Measurements from ENCODE around the gene ITGB4.
"Not testable (repeated sequence)": the region's sequence is repeated elsewhere in the genome, so short reads cannot be mapped to it uniquely, and the experiment has no call there.

The ITGB4 gene

GRCh38 chr17:75776386-75777295, 55.4 kb downstream of the ITGB4 start:
- Mint-ChIP-seq H3K9me3 (ENCODE audit: low read depth) (peaks cover 3% of the 10 kb centered on the region), H3K4me1 (ENCODE audit: low read depth) (peaks cover 34% of the 10 kb centered on the region), H3K36me3 (peaks cover 22% of the 10 kb centered on the region), H3K27ac (peak overlapping the region; percentile 91), H3K27me3 (no peaks in the 10 kb centered on the region), H3K4me3 (peak overlapping the region; percentile 96)

DNA sequence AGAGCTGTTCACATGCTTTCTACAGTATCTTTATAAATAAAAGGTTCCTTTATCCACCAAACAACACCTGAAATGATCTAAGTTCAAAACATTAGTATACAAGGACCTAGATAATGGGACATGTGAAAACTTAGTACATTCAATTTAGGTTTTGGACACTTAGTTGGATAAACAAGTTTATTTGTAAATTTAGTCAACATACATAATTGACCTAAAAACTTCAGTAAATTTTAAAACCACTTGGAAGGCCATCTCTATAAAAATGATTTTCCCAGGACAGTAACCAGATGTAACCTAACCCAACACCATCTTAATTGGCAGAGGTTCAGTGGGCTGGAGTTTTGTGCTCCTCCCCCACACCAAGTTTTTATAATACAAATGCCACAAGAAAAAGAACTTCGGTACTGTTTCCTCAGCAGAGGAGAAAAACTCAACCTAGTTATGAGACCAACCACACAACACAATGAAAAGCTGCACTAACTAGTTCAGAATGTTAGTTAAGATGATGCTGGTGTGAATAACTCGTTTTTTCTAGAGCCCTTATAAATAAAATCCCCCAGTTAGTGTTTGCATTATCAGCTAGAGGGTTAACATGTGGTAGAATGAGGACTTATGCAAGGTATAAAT, 56.1 kb downstream of the ITGB4 start:
- H3K27me3 Mint-ChIP-seq: no peaks in the 10 kb centered on the region
- H3K27ac Mint-ChIP-seq: peak overlapping the region; percentile 91
- H3K4me1 Mint-ChIP-seq (ENCODE audit: low read depth): peaks cover 34% of the 10 kb centered on the region
- H3K9me3 Mint-ChIP-seq (ENCODE audit: low read depth): peaks cover 3% of the 10 kb centered on the region
- H3K36me3 Mint-ChIP-seq: peaks cover 22% of the 10 kb centered on the region
- peak overlapping the region; percentile 96 for H3K4me3 Mint-ChIP-seq

DNA sequence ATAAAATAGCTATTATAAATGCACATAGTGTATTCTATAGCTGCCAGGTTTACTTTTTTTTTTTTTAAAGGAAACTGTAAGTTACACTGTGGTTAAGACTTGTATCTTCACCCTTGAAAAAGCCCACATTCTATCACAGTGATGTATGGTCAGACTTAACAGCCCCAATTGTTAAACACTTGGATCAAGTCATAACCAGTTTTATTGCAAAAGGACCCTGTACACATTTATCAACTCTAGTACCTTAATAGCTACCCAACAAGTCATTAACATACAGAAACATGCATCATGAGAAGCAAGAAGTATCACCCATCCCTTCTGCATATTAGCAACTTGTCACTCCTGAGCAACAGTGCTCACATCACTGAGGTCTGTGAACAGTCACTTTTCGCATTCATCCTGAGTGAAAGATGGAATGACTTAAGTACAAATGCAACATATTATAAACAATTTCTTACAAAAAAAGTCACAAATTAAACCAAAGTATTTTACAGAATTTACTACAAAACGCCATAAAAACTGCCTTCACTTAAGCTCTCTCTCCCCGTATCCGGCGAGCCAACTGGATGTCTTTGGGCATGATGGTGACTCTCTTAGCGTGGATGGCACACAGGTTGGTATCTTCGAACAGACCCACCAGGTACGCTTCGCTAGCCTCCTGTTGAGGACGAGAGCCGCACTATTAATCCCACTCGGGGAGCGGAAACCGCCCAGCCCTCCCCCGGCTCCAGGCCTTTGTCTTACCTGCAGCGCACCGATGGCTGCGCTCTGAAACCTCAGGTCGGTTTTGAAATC, 57.0 kb downstream of the ITGB4 start:
- H3K9me3 Mint-ChIP-seq (ENCODE audit: low read depth); H3K27me3 Mint-ChIP-seq: not testable (repeated sequence)
- Mint-ChIP-seq H3K36me3 (peaks cover 22% of the 10 kb centered on the region), H3K4me3 (peak overlapping the region; percentile 96), H3K4me1 (ENCODE audit: low read depth) (peaks cover 38% of the 10 kb centered on the region), H3K27ac (peak overlapping the region; percentile 91)

DNA sequence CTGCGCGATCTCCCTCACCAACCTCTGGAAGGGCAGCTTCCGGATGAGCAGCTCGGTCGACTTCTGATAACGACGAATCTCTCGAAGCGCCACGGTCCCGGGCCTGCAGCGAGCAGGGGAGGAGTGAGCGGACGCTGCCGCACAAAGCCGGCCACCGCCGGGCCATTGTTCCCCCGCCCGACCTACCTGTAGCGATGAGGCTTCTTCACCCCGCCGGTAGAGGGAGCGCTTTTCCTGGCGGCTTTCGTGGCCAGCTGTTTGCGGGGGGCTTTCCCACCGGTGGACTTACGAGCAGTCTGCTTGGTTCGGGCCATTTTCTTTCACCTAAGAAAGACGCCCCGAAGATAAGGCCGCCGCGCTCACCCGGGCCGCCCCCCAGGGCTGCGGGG, 57.6 kb downstream of the ITGB4 start:
- Mint-ChIP-seq H3K36me3 (peaks cover 22% of the 10 kb centered on the region), H3K9me3 (ENCODE audit: low read depth) (peaks cover 3% of the 10 kb centered on the region), H3K27ac (peak overlapping the region; percentile 91), H3K4me1 (ENCODE audit: low read depth) (peaks cover 44% of the 10 kb centered on the region), H3K4me3 (peak overlapping the region; percentile 96), H3K27me3 (no peaks in the 10 kb centered on the region)

DNA sequence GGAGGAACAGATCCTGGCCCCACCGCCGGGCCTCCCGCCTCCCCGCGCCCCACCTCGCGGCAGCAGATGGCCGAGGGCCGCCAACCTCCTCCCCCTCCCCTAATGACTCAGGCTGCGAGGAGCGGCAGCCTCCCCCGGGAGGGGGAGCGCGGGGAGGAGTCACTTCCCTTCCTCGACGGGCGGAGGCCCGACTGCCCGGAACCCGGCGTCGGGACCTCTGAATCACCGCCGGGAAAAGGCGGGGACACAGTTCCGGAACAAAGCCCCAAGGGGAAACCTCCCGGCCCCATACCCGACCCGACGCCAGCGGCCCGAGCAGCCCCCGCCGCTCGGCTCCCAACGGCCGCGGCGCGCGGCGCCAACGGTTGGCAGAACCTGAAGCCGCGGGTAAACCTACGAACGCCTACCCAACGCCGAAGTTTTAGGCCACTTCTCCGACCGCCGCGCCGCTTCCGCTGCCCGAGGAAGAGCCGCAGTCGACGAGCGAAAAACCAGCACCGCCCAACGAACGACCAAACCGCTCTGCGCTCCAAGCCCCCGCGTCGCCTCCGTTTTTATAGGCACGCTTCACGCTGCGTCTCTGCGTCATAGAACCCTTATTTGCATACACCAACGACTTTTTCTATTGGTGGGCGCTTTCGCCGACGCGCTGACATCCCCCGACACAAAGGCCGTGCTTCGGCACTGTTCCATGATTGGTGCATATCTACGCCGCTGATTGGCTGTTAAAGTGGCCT, 58.2 kb downstream of the ITGB4 start:
- H3K4me1 Mint-ChIP-seq (ENCODE audit: low read depth): peaks cover 49% of the 10 kb centered on the region
- H3K4me3 Mint-ChIP-seq: peak overlapping the region; percentile 96
- peaks cover 3% of the 10 kb centered on the region for H3K9me3 Mint-ChIP-seq (ENCODE audit: low read depth)
- peak overlapping the region; percentile 99 for H3K27ac Mint-ChIP-seq
- peaks cover 22% of the 10 kb centered on the region for H3K36me3 Mint-ChIP-seq
- no peaks in the 10 kb centered on the region for H3K27me3 Mint-ChIP-seq

DNA sequence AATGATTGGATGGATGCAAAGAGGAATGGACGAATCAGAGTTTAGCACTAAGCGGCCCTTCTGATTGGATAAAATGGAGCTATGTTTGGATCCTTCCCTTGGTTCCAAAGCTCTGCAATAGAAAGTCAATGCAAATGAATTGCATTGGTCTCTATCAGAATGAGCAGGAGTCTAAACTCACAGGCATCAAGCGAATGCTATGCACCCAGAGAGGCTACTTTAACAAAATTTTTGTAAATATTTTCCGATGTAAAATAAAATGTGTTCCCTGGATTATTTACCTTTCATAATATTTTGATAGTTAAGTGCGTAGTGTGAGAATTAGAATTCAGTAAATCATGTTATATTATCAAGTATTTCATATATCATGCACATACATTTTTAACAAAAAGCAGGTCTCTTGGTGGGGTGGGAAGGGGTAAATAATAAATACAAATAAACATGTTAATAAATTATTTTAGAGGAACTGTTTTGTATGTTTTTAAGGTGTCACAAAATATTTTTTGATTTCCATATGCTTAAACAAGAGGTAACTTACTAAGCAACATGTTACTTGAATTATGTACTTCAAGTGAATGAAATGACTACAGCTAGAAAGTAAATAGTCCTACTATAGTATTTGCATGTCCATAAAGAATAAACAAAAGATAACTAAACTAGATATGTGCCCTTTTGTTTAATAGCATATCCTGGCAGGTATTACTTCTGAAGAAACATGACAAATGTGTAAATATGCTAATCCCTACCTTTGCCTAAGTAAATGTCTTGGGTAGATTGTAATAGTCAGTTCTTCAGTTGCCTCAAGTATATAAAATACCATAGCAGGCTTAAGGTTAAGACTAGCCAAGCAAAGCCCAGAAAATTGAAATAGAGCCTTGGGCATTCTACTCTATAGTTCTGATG, 59.0 kb downstream of the ITGB4 start:
- H3K27ac Mint-ChIP-seq: peak overlapping the region; percentile 99
- H3K4me1 Mint-ChIP-seq (ENCODE audit: low read depth): peaks cover 52% of the 10 kb centered on the region
- no peaks in the 10 kb centered on the region for H3K27me3 Mint-ChIP-seq
- peak overlapping the region; percentile 96 for H3K4me3 Mint-ChIP-seq
- H3K36me3 Mint-ChIP-seq: peaks cover 22% of the 10 kb centered on the region
- H3K9me3 Mint-ChIP-seq (ENCODE audit: low read depth): peaks cover 3% of the 10 kb centered on the region

DNA sequence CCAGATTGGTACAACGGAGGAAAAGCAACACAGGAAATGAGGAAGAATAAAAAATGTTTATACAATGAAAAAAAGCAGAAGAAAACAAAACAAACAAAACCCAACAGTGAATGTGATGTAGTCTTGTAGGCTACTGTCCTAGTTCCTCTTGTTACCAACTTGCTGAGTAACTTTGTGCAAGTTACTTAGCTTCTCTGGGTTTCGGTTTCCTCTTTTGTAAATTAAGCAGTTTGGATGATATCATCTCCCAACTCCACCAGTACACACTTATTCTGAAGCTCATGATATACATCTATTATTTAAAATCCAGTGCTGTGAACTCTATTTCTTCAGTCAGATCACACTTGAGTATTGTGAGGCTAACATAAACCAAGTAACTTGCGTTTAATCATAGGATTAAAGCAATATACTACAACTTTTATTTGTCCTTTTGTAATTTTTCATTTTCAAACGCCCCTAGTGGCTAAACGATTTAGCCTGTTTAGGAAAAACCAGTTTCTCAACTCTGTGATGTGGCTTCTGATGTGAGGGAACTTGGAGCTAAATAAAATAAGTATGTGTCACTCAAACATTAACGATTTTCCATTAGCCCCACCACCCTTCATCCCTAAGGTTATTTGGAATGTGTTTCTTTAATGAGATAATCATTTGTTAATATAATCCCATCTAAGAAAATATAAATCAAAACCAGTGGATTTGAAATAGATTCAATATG, 62.0 kb downstream of the ITGB4 start:
- H3K4me1 Mint-ChIP-seq (ENCODE audit: low read depth): peaks cover 45% of the 10 kb centered on the region
- H3K9me3 Mint-ChIP-seq (ENCODE audit: low read depth): peaks cover 3% of the 10 kb centered on the region
- H3K27ac Mint-ChIP-seq: peak overlapping the region; percentile 98
- H3K4me3 Mint-ChIP-seq: peak overlapping the region; percentile 84
- no peaks in the 10 kb centered on the region for H3K27me3 Mint-ChIP-seq
- peaks cover 12% of the 10 kb centered on the region for H3K36me3 Mint-ChIP-seq

DNA sequence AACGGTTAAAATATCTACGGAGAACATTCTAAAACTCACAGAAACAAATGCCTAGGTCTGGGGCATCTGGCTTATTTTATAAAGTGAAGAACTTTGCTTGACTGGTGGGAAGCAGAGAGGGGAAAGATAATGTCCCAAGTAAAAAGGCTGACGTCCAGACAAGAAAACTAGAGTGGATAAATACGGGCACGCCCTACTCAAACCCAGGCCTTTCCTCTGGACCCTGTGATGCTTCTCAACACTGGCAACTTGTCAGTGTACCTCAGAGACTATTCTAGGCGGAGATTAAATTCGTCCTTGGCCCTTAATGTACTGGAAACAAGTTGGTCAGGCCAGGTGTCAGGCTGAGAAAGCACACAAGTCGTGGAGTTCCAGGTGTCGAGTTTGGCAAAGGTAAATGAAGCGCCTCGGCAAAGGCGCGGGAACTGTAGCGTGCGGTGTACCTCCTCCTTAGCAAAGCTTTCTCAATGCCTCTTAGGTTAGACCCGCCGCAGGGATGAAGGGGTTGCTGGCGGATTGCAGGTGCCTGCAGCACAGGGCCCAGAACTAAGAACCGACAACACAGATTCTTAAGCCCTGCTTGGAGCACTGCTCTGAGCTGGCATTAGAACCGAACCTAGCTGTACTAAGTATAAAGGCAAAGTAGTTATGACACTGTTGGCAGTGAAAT, 62.7 kb downstream of the ITGB4 start:
- Mint-ChIP-seq H3K36me3 (peaks cover 6% of the 10 kb centered on the region), H3K4me3 (peak overlapping the region; percentile 84), H3K27ac (peak overlapping the region; percentile 98), H3K4me1 (ENCODE audit: low read depth) (peaks cover 45% of the 10 kb centered on the region), H3K9me3 (ENCODE audit: low read depth) (peaks cover 3% of the 10 kb centered on the region), H3K27me3 (no peaks in the 10 kb centered on the region)

DNA sequence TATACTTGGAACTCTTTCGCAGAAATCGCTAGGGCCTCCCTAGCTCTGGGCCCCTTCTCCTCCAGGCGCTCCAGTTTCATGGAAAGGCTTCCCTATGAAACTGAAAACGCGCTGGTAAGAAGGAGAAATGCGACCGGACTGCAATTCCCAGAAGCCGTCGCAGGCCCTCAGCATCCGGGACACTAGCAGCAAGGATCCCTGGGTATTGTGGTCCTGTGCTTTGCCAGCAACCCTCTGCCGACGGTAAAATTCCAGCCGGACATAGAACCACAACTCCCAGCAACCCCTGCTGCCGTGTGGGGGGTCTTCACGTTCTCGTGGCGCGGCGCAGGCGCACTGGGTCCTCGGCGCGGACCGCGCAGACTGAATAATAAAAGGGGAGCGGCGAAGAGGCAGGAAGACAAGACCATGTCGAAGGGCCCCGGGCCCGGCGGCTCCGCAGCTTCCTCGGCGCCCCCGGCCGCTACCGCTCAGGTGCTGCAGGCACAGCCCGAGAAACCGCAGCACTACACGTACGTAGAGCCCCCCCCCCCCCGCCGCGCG, 63.3 kb downstream of the ITGB4 start, which contains the start of gene UNK:
Gene UNK (plus strand): TSS at position 334 of the 543 bp plus-strand sequence. CDS start 75 bp downstream, at position 409.
- Mint-ChIP-seq H3K9me3 (ENCODE audit: low read depth) (peaks cover 3% of the 10 kb centered on the region), H3K4me3 (peak within 1 kb of the TSS; percentile 84), H3K36me3 (peaks cover 6% of the 10 kb centered on the region), H3K27ac (peak within 1 kb of the TSS; percentile 98), H3K4me1 (ENCODE audit: low read depth) (peaks cover 48% of the 10 kb centered on the region), H3K27me3 (no peaks in the 10 kb centered on the region)

DNA sequence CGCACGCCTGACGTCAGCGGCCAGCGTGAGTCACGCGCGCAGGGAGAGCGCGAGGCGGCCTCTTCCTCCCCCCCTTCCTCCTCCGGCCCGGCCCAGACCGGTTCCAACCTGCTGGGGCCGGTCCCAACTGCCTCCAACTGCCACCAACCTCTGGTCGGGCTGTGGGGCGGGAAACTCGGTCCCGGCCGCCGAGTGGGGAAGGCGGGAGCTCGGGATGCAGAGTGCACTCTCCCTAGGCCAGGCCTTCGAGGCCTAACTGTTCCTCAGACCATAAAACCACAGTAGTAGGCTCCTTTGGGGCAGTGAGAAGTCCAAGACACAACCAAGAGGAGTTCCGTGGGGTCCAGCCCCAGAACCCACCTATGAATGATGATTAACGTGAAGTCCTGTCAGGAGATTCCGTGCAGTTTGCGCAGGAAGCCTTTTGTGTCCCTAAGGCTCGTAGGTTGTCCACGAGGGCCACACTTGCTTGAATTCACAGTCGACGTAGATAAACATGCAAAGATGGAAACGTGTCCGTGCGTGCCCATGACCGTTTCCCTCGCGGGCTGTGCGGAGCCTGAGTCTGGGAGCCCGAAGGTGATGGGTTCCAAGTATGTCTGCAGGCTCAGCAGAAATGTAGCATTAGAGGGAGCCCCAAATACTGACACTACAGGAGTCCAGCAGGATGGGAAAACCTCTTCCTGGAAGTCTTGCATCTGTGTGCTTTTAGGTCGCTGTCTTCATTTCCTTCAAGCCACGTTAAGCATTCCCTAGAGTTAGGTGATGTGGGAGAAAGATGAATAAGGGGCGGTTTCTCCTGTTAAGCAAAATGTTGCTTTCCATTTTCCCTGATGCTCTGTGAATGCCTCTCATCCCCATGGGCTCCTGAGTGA, 64.0 kb downstream of the ITGB4 start:
- Mint-ChIP-seq H3K27ac (peak overlapping the region; percentile 98), H3K9me3 (ENCODE audit: low read depth) (no peaks in the 10 kb centered on the region), H3K4me1 (ENCODE audit: low read depth) (peaks cover 46% of the 10 kb centered on the region), H3K36me3 (peaks cover 6% of the 10 kb centered on the region), H3K4me3 (peak overlapping the region; percentile 84), H3K27me3 (no peaks in the 10 kb centered on the region)

GRCh38 chr17:75791254-75791653, 70.0 kb downstream of the ITGB4 start:
- H3K36me3 Mint-ChIP-seq: peaks cover 2% of the 10 kb centered on the region
- no peak overlapping the region for H3K4me3 Mint-ChIP-seq
- H3K27ac Mint-ChIP-seq: no peak overlapping the region

DNA sequence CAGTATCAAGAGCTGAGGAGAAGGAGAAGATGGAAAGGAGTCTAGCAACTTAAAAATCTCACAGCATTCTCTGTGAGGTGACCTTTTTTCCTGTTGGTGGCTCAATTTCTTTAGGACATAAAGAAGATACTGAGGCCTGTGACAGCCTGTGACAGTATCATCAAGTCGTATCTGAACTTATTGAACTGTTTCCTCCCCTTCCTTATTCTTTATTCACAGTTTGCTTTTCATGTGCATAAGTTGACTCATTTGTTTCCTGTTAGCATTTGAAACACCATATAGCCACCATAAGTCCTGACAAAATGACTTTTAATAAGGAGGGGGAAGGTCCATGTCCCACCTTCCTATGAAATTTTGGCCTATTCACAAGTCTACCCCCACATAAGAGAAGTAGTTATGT, 72.2 kb downstream of the ITGB4 start:
- no peaks in the 10 kb centered on the region for H3K9me3 Mint-ChIP-seq (ENCODE audit: low read depth)
- H3K36me3 Mint-ChIP-seq: peaks cover 3% of the 10 kb centered on the region
- peak overlapping the region; percentile 64 for H3K27ac Mint-ChIP-seq
- no peaks in the 10 kb centered on the region for H3K27me3 Mint-ChIP-seq
- H3K4me1 Mint-ChIP-seq (ENCODE audit: low read depth): peaks cover 37% of the 10 kb centered on the region
- peak overlapping the region; percentile 28 for H3K4me3 Mint-ChIP-seq

More at GRCh38 chr17:75791254-75791653, 70.0 kb downstream of the ITGB4 start:
- Mint-ChIP-seq H3K4me1 (ENCODE audit: low read depth) (peaks cover 43% of the 10 kb centered on the region), H3K9me3 (ENCODE audit: low read depth) (no peaks in the 10 kb centered on the region), H3K27me3 (no peaks in the 10 kb centered on the region)

All from activated naive CD8-positive, alpha-beta T cell (primary cell).